ENCODE results near the gene PHYHIPL. TPM values are rescaled to one million over a fixed set of nuclear protein-coding genes. Genes with fewer than 3 reads are reported as not detected.

Gene PHYHIPL
- total RNA-seq, 2 donors from 2014 or later = 0.44 to 0.68 TPM

DNA sequence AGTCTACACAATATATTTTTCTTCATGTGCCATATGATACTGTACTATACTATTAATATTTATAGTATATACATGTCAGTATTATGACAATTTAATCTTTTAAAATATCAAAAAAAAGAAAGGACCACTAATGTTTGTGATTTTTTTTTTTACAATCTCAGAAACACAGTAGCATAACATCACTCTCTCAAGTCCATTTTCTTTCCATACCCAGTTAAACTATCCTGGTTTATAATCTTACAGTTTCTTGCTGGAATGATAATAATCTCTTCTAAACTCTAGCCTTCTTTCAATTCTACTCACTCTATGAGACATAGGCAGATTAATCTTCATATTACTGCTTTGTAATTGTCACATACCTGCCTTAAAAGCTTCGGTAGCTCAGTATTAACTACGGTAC, 8.9 kb upstream of the PHYHIPL start:
- Histone ChIP-seq H3K36me3 (ENCODE audit: control insufficient read depth, insufficient read depth, low read length) (no peaks in the 10 kb centered on the region), H3K9me3 (ENCODE audit: control insufficient read depth, low read length) (no peaks in the 10 kb centered on the region), H3K27ac (ENCODE audit: low read depth, low read length) (no peak overlapping the region), H3K4me1 (ENCODE audit: control insufficient read depth, insufficient read depth, low read length) (no peaks in the 10 kb centered on the region), H3K27me3 (ENCODE audit: control insufficient read depth, insufficient read depth, low read length, poor library complexity, severe bottlenecking) (no peaks in the 10 kb centered on the region), H3K4me3 (ENCODE audit: low read length) (no peak overlapping the region), H3K9ac (ENCODE audit: extremely low read depth, low read length, poor library complexity, severe bottlenecking) (no peak overlapping the region)
- H3K4me1 Mint-ChIP-seq = no peaks in the 10 kb centered on the region
- no peaks in the 10 kb centered on the region for H3K36me3 Mint-ChIP-seq (ENCODE audit: low read depth)
- no peaks in the 10 kb centered on the region for H3K9me3 Mint-ChIP-seq
- 95 to 100% methylated on average over 2 of the region's 2 CpGs for WGBS, 2 experiments (ENCODE audit: insufficient coverage in 1 of 2, insufficient read length in 1 of 2)
- TF ChIP-seq, protein P1, sequence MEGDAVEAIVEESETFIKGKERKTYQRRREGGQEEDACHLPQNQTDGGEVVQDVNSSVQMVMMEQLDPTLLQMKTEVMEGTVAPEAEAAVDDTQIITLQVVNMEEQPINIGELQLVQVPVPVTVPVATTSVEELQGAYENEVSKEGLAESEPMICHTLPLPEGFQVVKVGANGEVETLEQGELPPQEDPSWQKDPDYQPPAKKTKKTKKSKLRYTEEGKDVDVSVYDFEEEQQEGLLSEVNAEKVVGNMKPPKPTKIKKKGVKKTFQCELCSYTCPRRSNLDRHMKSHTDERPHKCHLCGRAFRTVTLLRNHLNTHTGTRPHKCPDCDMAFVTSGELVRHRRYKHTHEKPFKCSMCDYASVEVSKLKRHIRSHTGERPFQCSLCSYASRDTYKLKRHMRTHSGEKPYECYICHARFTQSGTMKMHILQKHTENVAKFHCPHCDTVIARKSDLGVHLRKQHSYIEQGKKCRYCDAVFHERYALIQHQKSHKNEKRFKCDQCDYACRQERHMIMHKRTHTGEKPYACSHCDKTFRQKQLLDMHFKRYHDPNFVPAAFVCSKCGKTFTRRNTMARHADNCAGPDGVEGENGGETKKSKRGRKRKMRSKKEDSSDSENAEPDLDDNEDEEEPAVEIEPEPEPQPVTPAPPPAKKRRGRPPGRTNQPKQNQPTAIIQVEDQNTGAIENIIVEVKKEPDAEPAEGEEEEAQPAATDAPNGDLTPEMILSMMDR (conservative IDR thresholded peaks at IDR 0.05) = no peak
- peaks cover 1% of the 10 kb centered on the region for H3K27me3 Mint-ChIP-seq (ENCODE audit: insufficient read depth)
- DNase-seq = no peak
- no peak overlapping the region for H3K4me3 Mint-ChIP-seq
- no peak overlapping the region for H3K27ac Mint-ChIP-seq

DNA sequence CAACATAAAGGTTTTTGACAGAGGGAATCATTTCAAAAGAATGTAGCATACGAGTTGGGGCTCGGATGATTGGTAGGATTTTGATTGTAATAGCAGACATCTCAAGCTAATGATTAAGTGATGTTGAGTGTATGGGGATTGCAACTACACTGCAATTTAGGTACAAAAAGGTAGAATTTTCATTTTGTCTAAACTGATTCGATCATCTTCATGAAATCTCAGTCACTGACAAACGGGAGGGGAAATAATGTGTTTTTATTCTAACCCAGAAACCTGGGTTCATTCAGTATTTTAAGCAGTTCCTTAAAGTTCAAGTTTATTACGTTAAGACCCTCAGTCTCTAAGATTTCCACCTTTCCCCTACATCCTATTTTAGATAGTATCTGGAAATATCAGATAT, 3.9 kb upstream of the PHYHIPL start:
- Histone ChIP-seq H3K9ac (ENCODE audit: extremely low read depth, low read length, poor library complexity, severe bottlenecking) (no peak overlapping the region), H3K4me3 (ENCODE audit: low read length) (no peak overlapping the region), H3K4me1 (ENCODE audit: control insufficient read depth, insufficient read depth, low read length) (no peaks in the 10 kb centered on the region), H3K27me3 (ENCODE audit: control insufficient read depth, insufficient read depth, low read length, poor library complexity, severe bottlenecking) (peaks cover 46% of the 10 kb centered on the region), H3K36me3 (ENCODE audit: control insufficient read depth, insufficient read depth, low read length) (no peaks in the 10 kb centered on the region), H3K27ac (ENCODE audit: low read depth, low read length) (no peak overlapping the region), H3K9me3 (ENCODE audit: control insufficient read depth, low read length) (no peaks in the 10 kb centered on the region)
- 85 to 95% methylated on average over 2 to 5 of the region's 5 CpGs for WGBS, 2 experiments (ENCODE audit: insufficient coverage in 1 of 2, insufficient read length in 1 of 2)
- Mint-ChIP-seq H3K36me3 (ENCODE audit: low read depth) (no peaks in the 10 kb centered on the region), H3K27me3 (ENCODE audit: insufficient read depth) (peaks cover 47% of the 10 kb centered on the region), H3K9me3 (no peaks in the 10 kb centered on the region), H3K27ac (no peak overlapping the region), H3K4me1 (peaks cover 5% of the 10 kb centered on the region), H3K4me3 (no peak overlapping the region)
- no peak for DNase-seq
- TF ChIP-seq, protein P1 (conservative IDR thresholded peaks at IDR 0.05) = no peak

DNA sequence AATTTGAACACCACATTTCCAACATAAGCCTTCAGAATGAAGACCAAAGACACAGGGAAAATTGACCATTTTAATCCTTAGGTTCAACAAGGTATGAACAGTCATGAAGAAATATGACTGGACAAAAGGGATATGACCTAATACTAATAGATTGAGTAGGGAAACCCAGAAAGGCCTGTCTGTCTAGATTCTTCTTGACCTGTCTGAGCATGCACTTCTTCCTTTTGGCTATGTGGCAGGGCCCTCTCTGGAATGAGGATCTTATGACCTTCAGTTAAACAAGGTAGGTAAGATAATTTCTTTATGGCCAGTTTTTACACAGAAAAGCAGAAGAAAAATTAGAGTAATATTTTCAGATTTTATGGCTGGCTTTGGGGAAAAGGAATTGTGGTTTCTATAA, 3.0 kb upstream of the PHYHIPL start:
- Mint-ChIP-seq H3K27me3 (ENCODE audit: insufficient read depth) (peaks cover 50% of the 10 kb centered on the region), H3K9me3 (no peaks in the 10 kb centered on the region), H3K27ac (no peak overlapping the region)

More for the DNA sequence above, 3.0 kb upstream of the PHYHIPL start:
- Histone ChIP-seq H3K9ac (ENCODE audit: extremely low read depth, low read length, poor library complexity, severe bottlenecking) (no peak overlapping the region), H3K4me1 (ENCODE audit: control insufficient read depth, insufficient read depth, low read length) (no peaks in the 10 kb centered on the region), H3K27ac (ENCODE audit: low read depth, low read length) (no peak overlapping the region), H3K9me3 (ENCODE audit: control insufficient read depth, low read length) (no peaks in the 10 kb centered on the region), H3K27me3 (ENCODE audit: control insufficient read depth, insufficient read depth, low read length, poor library complexity, severe bottlenecking) (peaks cover 54% of the 10 kb centered on the region), H3K4me3 (ENCODE audit: low read length) (no peak overlapping the region), H3K36me3 (ENCODE audit: control insufficient read depth, insufficient read depth, low read length) (no peaks in the 10 kb centered on the region)
- H3K4me3 Mint-ChIP-seq = no peak overlapping the region
- DNase-seq = no peak
- peaks cover 5% of the 10 kb centered on the region for H3K4me1 Mint-ChIP-seq
- H3K36me3 Mint-ChIP-seq (ENCODE audit: low read depth) = no peaks in the 10 kb centered on the region
- TF ChIP-seq, protein P1 (conservative IDR thresholded peaks at IDR 0.05) = no peak
